ENCODE data around the gene KY. TPM values are rescaled to one million over a fixed set of nuclear protein-coding genes. Genes with fewer than 3 reads are reported as not detected.
"Not testable (repeated sequence)": the region's sequence is repeated elsewhere in the genome, so short reads cannot be mapped to it uniquely, and the experiment has no call there.

KY gene
- total RNA-seq, 1 donor, result under 0.01 TPM

DNA sequence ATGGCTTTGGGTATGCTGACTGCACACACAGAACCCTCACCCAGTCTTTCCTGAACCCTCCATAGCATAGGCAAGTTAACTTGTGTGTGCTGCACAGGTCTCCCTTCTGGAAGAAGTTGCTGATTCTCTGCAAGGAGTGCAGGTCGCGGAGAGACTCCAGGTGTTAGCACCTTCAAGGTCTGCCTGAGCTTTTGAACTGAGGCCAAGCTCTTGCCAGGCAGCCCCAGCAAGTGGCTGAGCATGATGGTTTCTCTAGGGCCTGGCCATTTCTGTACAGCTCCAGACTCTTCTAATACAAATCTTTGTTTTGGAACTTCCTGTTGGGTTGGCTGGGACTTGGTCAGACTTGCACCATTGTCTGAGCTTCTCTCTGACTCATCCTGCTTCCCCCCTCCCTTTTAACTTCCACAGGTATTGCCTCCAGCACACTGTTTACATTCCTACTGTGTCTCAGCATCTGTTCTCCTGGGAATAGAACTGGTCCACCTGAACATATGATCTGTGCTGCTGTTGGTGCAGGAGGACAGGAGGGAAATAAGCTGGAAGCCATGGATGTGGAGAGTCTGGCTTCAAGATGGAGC lies 53.3 kb downstream of the KY start:
- peaks cover 31% of the 10 kb centered on the region for H3K4me1 ChIP-seq (ENCODE audit: insufficient read depth, low read length)
- H3K9me3 ChIP-seq (ENCODE audit: low read depth, low read length), result no peaks in the 10 kb centered on the region
- no peak overlapping the region for H3K4me3 ChIP-seq (ENCODE audit: low read length)
- H3K27me3 ChIP-seq (ENCODE audit: insufficient read depth, low read length), result no peaks in the 10 kb centered on the region

DNA sequence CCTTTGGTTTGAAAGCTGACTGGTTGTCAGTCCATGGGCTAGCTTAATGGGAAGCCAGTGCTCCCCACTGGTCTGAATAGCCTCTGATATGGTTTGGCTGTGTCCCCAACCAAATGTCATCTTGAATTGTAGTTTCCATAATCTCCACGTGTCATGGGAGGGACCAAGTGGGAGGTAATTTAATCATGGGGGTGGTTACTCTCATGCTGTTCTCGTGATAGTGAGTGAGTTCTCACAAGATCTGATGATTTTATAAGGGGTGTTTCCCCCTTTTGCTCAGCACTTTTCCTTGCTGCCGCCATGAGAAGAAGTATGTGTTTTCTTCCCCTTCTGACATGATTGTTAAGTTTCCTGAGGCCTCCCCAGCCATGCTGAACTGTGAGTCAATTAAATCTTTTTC lies 55.8 kb downstream of the KY start:
- H3K27me3 ChIP-seq (ENCODE audit: insufficient read depth, low read length); H3K9me3 ChIP-seq (ENCODE audit: low read depth, low read length); H3K4me3 ChIP-seq (ENCODE audit: low read length): not testable (repeated sequence)
- H3K4me1 ChIP-seq (ENCODE audit: insufficient read depth, low read length), result peaks cover 25% of the 10 kb centered on the region

DNA sequence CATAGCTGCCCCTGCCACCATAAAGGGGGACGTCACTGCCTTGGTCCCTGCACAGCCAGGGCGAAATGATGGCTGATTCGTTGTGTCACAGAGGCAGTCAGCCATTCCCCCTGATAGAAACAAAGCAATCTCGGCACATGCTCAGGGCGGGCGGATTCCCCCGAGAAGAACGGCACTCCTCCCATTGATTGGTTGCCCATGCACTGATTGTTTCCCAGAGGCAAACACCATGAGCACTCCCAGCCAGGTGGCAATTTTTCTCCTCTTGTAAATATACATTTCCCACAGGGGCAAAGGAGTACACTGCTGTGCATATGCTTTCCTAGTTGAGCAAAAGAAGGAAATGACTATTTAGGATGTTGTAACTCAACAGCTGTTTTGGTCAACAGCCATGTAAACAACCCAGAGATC lies 56.5 kb downstream of the KY start:
- no peaks in the 10 kb centered on the region for H3K27me3 ChIP-seq (ENCODE audit: insufficient read depth, low read length)
- H3K4me1 ChIP-seq (ENCODE audit: insufficient read depth, low read length), result peaks cover 25% of the 10 kb centered on the region
- no peaks in the 10 kb centered on the region for H3K9me3 ChIP-seq (ENCODE audit: low read depth, low read length)
- no peak overlapping the region for H3K4me3 ChIP-seq (ENCODE audit: low read length)

DNA sequence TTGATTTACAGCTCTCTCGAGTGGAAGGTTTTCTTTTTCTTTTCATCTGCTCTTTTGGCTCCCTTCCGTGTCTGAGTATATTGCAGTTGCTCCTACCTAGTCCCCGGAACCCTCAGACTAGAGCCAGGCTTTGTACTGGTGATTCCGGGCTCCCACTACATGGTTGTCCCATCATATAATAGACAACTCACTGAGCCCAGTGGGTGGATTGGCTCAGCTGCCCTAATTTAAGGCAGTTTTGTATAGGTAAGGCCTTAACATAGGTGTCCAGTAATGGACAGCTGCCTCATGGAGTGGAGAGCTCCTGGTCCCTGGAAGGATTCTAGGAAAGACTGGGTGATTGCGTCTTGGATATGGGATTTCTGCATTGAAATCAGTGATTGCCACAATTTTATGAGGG lies 58.0 kb downstream of the KY start:
- H3K4me1 ChIP-seq (ENCODE audit: insufficient read depth, low read length), result peaks cover 17% of the 10 kb centered on the region
- no peaks in the 10 kb centered on the region for H3K27me3 ChIP-seq (ENCODE audit: insufficient read depth, low read length)
- H3K9me3 ChIP-seq (ENCODE audit: low read depth, low read length), result no peaks in the 10 kb centered on the region
- no peak overlapping the region for H3K4me3 ChIP-seq (ENCODE audit: low read length)

DNA sequence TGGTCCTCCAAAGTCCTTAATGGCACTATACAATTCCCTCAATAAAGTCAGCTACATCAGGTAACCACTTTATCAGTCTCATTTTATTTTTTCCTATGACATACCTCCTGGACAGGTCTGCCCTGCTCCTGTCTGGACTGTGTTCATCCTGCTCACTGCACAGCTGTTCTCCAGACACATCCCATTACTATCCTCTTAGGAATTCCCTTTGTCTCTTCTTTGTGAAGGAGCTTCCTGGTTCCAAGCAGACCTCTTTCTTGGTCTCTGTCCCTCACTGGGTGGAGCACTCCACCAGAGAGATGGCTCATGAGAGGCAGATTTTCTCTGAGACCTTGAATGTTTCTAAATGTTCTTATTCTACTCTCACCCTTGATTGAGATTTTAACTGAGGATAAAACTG lies 60.1 kb downstream of the KY start:
- Histone ChIP-seq H3K4me1 (ENCODE audit: insufficient read depth, low read length) (peaks cover 9% of the 10 kb centered on the region), H3K4me3 (ENCODE audit: low read length) (no peak overlapping the region), H3K9me3 (ENCODE audit: low read depth, low read length) (no peaks in the 10 kb centered on the region), H3K27me3 (ENCODE audit: insufficient read depth, low read length) (no peaks in the 10 kb centered on the region)

DNA sequence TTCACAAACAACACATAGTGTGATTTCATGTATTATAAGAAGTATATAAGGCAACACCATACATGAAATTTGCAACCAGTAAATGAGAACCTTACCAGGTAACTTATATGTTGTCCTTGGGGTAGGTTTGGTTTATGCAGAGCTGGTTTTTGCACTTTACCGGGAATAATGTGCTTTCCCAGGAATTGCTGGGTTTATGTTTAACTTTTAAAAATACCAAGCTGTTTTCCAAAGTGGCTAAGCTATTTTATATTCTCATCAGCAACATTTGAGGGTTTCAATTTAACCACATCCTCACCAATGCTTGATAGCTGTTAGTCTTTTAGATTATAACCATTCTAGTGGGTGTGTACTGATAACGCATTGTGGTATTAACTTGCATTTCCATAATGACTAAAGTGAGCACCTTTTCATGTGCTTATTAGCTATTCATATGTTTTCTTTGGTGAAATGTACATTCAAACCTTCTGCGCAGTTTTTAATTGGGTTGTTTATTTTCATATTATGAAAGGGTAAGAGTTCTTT lies 71.6 kb downstream of the KY start:
- no peak overlapping the region for H3K4me3 ChIP-seq (ENCODE audit: low read length)
- no peaks in the 10 kb centered on the region for H3K9me3 ChIP-seq (ENCODE audit: low read depth, low read length)

DNA sequence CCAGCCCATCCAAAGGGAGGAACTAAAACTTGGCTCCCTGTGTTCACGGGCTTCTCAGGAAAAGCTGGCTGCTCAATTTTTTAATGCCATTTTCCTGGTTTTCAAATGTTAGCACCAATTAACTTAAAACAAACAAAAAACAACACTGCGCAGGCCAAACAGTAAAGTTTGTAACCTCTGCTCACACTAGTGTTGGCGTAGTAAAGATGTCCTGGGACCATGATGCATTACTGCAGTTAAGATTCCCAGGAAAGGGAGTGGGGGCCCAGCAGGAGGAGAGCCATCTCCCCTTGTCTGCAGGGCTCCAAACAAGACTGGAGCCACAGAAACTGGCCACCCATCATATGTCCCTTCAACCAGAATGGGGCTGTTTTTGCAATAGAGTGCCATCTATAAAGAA lies 74.0 kb downstream of the KY start:
- Histone ChIP-seq H3K9me3 (ENCODE audit: low read depth, low read length) (no peaks in the 10 kb centered on the region), H3K27me3 (ENCODE audit: insufficient read depth, low read length) (no peaks in the 10 kb centered on the region), H3K4me1 (ENCODE audit: insufficient read depth, low read length) (no peaks in the 10 kb centered on the region)

More for the DNA sequence above, 71.6 kb downstream of the KY start:
- Histone ChIP-seq H3K27me3 (ENCODE audit: insufficient read depth, low read length) (no peaks in the 10 kb centered on the region), H3K4me1 (ENCODE audit: insufficient read depth, low read length) (no peaks in the 10 kb centered on the region)

DNA sequence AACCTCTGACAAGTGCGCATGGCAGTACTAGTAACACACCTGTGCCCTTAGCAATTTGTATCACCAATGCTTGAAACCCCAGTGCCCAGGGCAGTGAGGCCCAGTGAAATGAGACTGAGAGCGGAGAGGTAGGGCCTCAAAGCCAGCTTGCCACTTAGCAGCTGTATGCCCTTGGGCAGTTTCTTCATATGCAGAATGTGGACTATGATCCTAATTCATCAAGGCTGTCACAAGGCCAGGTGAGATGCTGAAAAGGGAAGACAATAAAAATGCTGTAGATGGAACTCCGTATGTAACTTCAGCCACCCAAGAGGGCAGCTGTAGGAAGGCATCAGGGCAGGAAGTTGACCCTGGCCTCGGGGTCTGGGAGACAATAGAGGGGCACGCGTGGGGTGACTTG lies 74.4 kb downstream of the KY start:
- H3K9me3 ChIP-seq (ENCODE audit: low read depth, low read length), result no peaks in the 10 kb centered on the region
- no peaks in the 10 kb centered on the region for H3K27me3 ChIP-seq (ENCODE audit: insufficient read depth, low read length)
- no peak overlapping the region for H3K4me3 ChIP-seq (ENCODE audit: low read length)
- H3K4me1 ChIP-seq (ENCODE audit: insufficient read depth, low read length), result no peaks in the 10 kb centered on the region

More for the DNA sequence above, 74.0 kb downstream of the KY start:
- H3K4me3 ChIP-seq (ENCODE audit: low read length), result no peak overlapping the region

DNA sequence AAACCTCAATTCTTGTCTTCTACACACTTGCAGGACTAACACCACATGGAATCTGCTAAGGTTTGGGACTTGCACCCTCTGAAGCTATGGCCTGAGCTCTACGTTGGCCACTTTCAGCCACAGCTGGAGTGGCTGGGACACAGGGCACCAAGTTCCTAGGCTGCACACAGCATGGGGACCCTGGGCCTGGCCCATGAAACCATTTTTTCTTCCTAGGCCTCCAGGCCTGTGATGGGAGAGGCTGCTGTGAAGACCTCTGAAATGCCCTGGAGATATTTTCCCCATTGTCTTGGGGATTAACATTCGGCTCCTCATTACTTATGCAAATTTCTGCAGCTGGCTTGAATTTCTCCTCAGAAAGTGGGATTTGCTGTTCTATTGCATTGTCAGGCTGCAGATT lies 80.9 kb downstream of the KY start:
- not testable (repeated sequence) for H3K4me1 ChIP-seq (ENCODE audit: insufficient read depth, low read length); H3K9me3 ChIP-seq (ENCODE audit: low read depth, low read length); H3K4me3 ChIP-seq (ENCODE audit: low read length); H3K27me3 ChIP-seq (ENCODE audit: insufficient read depth, low read length)

DNA sequence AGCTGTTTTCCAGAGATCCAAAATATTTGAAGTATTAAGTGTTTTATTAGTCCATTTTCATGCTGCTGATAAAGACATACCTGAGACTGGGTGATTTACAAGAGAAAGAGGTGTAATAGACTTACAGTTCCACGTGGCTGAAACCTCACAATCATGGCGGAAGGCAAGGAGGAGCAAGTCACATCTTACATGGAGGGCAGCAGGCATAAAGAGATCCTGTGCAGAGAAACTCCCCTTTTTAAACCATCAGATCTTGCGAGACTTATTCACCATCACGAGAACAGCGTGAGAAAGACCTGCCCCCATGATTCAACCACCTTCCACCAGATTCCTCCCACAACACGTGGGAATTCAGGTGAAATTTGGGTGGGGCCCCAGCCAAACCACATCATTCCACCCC lies 82.0 kb downstream of the KY start:
- H3K4me3 ChIP-seq (ENCODE audit: low read length), result no peak overlapping the region
- no peaks in the 10 kb centered on the region for H3K9me3 ChIP-seq (ENCODE audit: low read depth, low read length)
- H3K27me3 ChIP-seq (ENCODE audit: insufficient read depth, low read length), result no peaks in the 10 kb centered on the region
- no peaks in the 10 kb centered on the region for H3K4me1 ChIP-seq (ENCODE audit: insufficient read depth, low read length)

DNA sequence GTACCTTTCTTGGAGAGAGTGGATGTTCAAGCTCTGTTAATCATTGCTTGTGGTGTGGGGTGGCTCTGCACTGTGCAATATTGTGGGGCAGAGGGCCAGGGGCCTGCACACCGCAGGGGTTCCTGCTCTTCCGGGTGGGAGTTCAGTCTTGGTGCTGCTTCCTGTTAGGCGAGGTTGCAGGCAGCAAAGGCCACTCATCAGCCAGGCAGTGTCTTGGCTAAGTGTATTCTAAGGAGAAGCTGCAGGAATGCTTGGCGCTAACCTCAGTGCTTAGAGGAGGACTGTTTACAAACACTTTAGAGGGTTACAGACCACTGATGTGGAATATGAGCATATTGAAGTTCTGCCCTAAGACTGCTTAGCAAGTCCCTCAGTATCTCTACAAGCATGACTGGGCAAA lies 83.2 kb downstream of the KY start:
- no peaks in the 10 kb centered on the region for H3K27me3 ChIP-seq (ENCODE audit: insufficient read depth, low read length)
- H3K4me3 ChIP-seq (ENCODE audit: low read length), result no peak overlapping the region
- peaks cover 4% of the 10 kb centered on the region for H3K4me1 ChIP-seq (ENCODE audit: insufficient read depth, low read length)
- no peaks in the 10 kb centered on the region for H3K9me3 ChIP-seq (ENCODE audit: low read depth, low read length)

DNA sequence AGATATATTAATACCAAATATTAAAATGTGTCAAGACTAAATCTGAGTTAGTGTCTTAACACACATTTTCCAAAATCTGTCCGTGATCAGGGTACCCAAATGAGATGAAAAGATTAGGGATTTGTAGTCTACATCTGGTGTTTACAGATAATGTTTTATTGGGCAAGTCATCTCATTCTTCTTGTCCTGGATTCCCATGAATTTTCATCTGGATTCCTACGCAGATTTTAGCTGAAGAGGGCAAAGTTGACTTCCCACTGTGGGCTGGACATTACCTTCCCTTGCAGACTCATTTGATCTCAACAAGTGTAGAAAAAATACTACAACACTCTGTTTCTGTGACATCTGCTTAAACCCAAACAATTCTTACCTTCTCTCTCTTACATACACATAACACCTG lies 85.8 kb downstream of the KY start:
- no peaks in the 10 kb centered on the region for H3K9me3 ChIP-seq (ENCODE audit: low read depth, low read length)
- H3K27me3 ChIP-seq (ENCODE audit: insufficient read depth, low read length), result no peaks in the 10 kb centered on the region
- H3K4me1 ChIP-seq (ENCODE audit: insufficient read depth, low read length), result peaks cover 13% of the 10 kb centered on the region
- no peak overlapping the region for H3K4me3 ChIP-seq (ENCODE audit: low read length)

DNA sequence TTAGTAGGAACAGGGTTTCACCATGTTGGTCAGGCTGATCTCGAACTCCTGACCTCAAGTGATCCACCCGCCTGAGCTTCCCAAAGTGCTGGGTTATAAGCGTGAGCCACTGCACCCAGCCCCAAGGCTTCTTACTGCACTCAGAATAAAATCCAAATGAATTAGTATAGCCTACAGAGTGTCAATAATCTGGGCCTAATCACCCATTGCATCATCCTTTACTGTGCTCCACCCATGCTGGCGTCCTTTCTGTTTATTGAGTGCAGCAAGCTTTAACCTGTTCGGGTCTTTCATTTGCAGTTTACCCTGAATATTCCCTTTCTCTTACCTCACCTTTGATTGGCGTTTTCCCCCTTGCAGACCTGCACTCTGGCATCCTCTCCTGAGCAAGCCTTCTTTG lies 87.2 kb downstream of the KY start:
- Histone ChIP-seq H3K9me3 (ENCODE audit: low read depth, low read length) (no peaks in the 10 kb centered on the region), H3K27me3 (ENCODE audit: insufficient read depth, low read length) (no peaks in the 10 kb centered on the region), H3K4me1 (ENCODE audit: insufficient read depth, low read length) (peaks cover 13% of the 10 kb centered on the region), H3K4me3 (ENCODE audit: low read length) (no peak overlapping the region)

DNA sequence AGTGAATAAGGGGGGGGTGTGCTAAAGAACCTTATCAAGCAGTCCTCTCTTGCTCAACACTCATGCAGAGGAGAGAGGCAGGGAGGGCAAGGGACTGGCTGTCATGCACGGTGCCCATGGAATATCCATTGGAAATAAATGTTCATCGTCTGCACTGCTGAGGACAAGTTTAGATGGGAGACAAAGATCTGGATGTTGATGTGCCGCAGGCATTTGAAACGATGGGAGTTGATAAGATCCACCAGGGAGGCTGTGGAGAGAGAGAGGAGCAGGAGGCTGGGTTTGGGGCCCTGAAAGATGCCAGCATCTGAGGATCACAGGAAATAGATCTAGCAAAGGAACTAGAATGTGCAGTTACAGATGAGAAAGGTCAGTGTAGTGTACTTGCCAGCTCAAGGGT lies 88.8 kb downstream of the KY start:
- H3K4me3 ChIP-seq (ENCODE audit: low read length), result no peak overlapping the region
- H3K27me3 ChIP-seq (ENCODE audit: insufficient read depth, low read length), result no peaks in the 10 kb centered on the region
- H3K4me1 ChIP-seq (ENCODE audit: insufficient read depth, low read length), result peaks cover 13% of the 10 kb centered on the region
- H3K9me3 ChIP-seq (ENCODE audit: low read depth, low read length), result no peaks in the 10 kb centered on the region

DNA sequence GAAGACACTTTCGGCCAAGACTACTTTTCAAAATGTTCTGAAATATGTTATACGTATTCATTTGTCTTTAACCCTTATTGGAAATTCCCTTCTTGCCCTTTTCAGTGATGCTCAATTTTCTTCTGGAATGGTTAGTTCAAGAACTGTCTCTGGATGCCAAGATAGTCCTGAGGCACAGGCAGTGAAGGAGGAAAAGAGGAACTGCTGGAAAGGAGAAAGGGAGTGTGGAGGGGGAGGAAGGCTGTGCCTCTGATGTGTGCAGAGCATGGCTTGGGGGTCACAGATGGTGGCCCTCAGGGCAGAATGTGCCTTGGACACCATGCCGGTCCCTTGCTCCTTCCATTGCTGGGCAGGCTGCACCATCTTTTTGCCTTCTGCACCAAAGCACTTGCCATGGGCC lies 91.2 kb downstream of the KY start:
- Histone ChIP-seq H3K4me1 (ENCODE audit: insufficient read depth, low read length) (peaks cover 13% of the 10 kb centered on the region), H3K9me3 (ENCODE audit: low read depth, low read length) (no peaks in the 10 kb centered on the region), H3K4me3 (ENCODE audit: low read length) (no peak overlapping the region), H3K27me3 (ENCODE audit: insufficient read depth, low read length) (no peaks in the 10 kb centered on the region)

Data from mononuclear cell (primary cell).